ENCODE measurements around the gene IPO4.

The IPO4 gene

GRCh38 chr14:24194873-24195185 is 6.2 kb upstream of the IPO4 start:
- Histone ChIP-seq H3K27me3 (ENCODE audit: insufficient read depth, poor library complexity, severe bottlenecking) (no peaks in the 10 kb centered on the region), H3K27ac (replicated peaks) (peak overlapping the region; percentile 99), H3K4me3 (replicated peaks; ENCODE audit: insufficient read depth, low read length) (peak overlapping the region; percentile 79)
- no peak for DNase-seq (ENCODE audit: low read depth in 1 of 2, low spot score in 1 of 2)
- TF ChIP-seq SPI1 (IDR thresholded peaks at IDR 0.05; ENCODE audit: borderline replicate concordance, low read depth) (no peak), POLR2AphosphoS5 (IDR thresholded peaks at IDR 0.05; ENCODE audit: low read depth) (no peak), CTCF (IDR thresholded peaks at IDR 0.05; ENCODE audit: insufficient read depth, low read length) (no peak), GABPA (IDR thresholded peaks at IDR 0.05; ENCODE audit: low read depth) (no peak), REST (IDR thresholded peaks at IDR 0.05; ENCODE audit: insufficient replicate concordance, low read depth) (no peak)

GRCh38 chr14:24194186-24194872 is 5.7 kb upstream of the IPO4 start:
- H3K27me3 ChIP-seq (ENCODE audit: insufficient read depth, poor library complexity, severe bottlenecking), result no peaks in the 10 kb centered on the region
- TF ChIP-seq CTCF (IDR thresholded peaks at IDR 0.05; ENCODE audit: insufficient read depth, low read length) (no peak), SPI1 (IDR thresholded peaks at IDR 0.05; ENCODE audit: borderline replicate concordance, low read depth) (no peak), POLR2AphosphoS5 (IDR thresholded peaks at IDR 0.05; ENCODE audit: low read depth) (no peak), REST (IDR thresholded peaks at IDR 0.05; ENCODE audit: insufficient replicate concordance, low read depth) (no peak), GABPA (IDR thresholded peaks at IDR 0.05; ENCODE audit: low read depth) (no peak)
- H3K27ac ChIP-seq (replicated peaks), result no peak overlapping the region; the same call in 1 of the 2 replicates
- peak overlapping the region; percentile 79 for H3K4me3 ChIP-seq (replicated peaks; ENCODE audit: insufficient read depth, low read length)
- DNase-seq (ENCODE audit: low read depth in 1 of 2, low spot score in 1 of 2), result no peak

GRCh38 chr14:24192933-24193332 is 4.3 kb upstream of the IPO4 start:
- H3K27me3 ChIP-seq (ENCODE audit: insufficient read depth, poor library complexity, severe bottlenecking), result no peaks in the 10 kb centered on the region
- DNase-seq (ENCODE audit: low read depth in 1 of 2, low spot score in 1 of 2), result no peak
- H3K4me3 ChIP-seq (replicated peaks; ENCODE audit: insufficient read depth, low read length), result no peak overlapping the region
- TF ChIP-seq CTCF (IDR thresholded peaks at IDR 0.05; ENCODE audit: insufficient read depth, low read length), result no peak
- no peak for TF ChIP-seq POLR2AphosphoS5 (IDR thresholded peaks at IDR 0.05; ENCODE audit: low read depth)
- no peak for TF ChIP-seq GABPA (IDR thresholded peaks at IDR 0.05; ENCODE audit: low read depth)
- no peak for TF ChIP-seq SPI1 (IDR thresholded peaks at IDR 0.05; ENCODE audit: borderline replicate concordance, low read depth)
- TF ChIP-seq REST (IDR thresholded peaks at IDR 0.05; ENCODE audit: insufficient replicate concordance, low read depth), result no peak
- no peak overlapping the region for H3K27ac ChIP-seq (replicated peaks)

Data from HL-60 (cell line).